HG02943 (cell line): Measurements from ENCODE around the gene MCC.

Source experiments
- ATAC-seq: cut with Tn5 transposase; IDR thresholded peaks from one replicate; pipeline ENCODE4 v1.9.1; 2021; ENCODE audit warnings: mild to moderate bottlenecking, low read depth, moderate library complexity; ENCODE audit not compliant: unreplicated experiment

MCC gene

GRCh38 chr5:113375480-113376060 is 112.7 kb downstream of the MCC start:
- no peak for ATAC-seq

GRCh38 chr5:113373426-113373825 is 114.8 kb downstream of the MCC start:
- no peak for ATAC-seq

GRCh38 chr5:113371721-113372196 is 116.5 kb downstream of the MCC start:
- no peak for ATAC-seq

DNA sequence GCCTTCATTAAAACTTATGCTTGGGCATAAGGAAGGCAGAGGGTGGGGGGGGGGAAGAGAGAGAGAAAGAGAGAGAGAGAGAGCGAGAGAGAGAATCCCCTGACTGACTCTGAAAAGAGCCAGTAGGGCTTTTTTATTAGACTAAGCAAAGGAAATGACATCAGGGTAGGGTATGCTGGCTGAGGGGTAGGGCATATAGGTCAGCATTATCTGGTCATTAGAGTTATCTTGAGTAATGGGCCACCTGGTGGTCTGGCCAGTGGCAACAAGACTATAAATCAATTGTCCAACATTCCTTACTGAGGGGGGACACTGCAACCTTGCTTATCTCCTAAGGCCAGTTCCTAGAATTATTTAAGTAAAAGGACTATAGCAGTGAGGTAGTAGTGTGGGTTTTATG is 120.7 kb downstream of the MCC start:
- ATAC-seq, result no peak

- no peak for ATAC-seq
These were observed 123.8 kb downstream of the MCC start for GRCh38 chr5:113364466-113364865.

DNA sequence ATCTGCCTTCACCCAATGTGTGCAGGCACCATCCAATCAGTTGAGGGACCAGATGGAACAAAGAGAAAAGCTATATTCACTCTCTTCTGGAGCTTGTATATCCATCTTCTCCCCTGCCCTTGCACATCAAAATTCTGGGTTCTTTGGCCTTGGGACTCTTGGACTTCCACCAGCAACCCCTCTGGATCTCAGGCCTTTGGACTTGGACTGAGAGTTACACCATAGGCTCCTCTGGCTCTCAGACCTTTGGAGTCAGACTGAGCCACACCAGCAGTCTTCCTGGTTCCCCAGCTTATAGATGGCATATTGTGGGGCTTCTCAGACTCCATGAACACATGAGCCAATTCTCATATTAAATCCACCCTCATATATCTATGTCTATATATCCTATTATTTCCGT is 126.6 kb downstream of the MCC start:
- ATAC-seq, result no peak

DNA sequence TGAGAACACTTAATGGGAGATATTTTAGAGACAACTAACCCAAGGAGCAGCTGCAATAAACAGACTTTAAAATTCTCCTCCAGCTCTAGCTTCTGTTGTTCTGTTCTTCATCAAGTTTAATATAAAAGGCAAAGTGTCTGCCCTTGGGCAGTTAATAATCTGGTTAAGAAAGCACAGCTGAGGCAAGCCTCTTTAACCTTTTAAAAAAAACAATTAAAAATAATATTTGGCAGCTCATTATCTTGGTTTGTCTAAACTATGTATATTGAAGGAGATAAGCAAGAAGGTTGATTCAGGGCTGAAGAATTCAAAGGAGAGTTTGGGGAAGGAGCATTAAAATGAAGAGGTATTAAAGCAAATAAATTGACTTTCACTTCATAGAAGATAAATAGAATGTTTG is 128.8 kb downstream of the MCC start:
- no peak for ATAC-seq

DNA sequence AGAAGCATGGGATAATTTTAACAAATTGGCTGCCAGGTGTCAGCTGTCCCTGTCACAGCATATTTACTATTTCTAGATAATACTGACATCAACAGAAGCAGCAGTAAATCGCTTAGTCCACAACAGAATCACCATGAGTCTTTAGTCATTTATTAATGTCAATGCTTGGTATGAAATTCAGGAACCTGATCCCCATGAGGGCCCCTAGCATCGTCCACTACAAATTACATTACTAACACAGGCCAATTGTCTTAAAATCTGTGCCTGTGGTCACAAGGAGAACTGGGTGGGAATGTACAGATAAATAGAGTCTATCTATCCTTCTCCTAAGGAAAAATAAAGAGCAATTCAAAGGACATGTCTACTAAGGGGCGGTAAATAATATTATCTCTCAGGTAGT is 129.6 kb downstream of the MCC start:
- ATAC-seq, result no peak

DNA sequence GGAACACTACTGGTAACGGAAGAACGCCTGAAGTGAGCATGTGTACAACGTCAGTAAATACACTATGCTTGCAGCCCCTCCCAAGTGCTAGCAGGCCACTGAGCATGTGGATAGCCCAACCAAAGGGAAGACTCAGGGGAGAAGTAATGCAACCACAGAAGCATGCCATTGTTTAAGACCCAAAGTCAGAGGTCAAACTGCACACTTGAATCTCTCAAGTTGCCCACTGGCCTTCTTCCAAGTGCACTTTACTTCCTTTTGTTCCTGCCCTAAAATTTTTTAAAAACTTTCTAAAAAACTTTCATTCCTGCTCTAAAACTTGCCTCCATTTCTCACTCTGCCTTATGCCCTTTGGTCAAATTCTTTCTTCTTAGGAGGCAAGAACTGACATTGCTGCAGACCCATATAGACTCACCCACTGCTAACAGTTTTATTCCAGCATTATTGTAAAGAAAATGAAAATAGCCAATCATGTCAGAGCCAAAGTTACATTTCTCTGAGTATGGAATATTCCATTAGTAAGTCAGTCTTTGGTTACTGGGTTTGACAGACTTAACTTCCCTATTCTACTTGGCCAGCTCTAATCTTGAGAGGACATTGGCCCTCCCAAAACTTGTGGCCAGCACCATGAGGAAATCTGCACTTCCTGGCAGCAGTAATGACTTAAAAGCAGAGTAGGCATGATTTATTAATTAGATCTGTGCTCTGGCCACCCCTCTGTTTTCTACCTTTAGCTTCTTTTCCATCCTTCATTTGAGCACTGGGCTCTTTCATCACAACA is 130.4 kb downstream of the MCC start:
- no peak for ATAC-seq

- ATAC-seq, result no peak
These were observed 131.8 kb downstream of the MCC start for GRCh38 chr5:113356487-113356886.

DNA sequence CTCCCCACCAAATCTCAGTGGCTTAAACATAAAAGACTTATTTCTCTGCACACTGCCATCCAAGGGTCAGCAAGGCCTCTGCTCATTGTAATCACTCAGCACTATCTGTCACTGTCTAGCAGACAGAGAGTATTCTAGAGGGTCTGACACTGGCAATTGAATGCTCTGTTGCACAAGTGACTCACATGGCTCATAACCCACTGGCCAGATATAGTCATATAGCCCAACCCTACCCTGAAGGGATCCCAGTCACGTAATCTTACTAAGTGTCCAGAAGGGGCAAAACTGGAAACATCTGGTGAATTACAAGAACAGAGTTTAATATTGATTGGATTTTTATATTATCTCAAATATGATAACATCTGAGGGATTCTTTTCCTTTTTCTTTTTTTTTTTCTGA is 134.2 kb downstream of the MCC start:
- ATAC-seq, result no peak

GRCh38 chr5:113347572-113347971 is 140.7 kb downstream of the MCC start:
- no peak for ATAC-seq

DNA sequence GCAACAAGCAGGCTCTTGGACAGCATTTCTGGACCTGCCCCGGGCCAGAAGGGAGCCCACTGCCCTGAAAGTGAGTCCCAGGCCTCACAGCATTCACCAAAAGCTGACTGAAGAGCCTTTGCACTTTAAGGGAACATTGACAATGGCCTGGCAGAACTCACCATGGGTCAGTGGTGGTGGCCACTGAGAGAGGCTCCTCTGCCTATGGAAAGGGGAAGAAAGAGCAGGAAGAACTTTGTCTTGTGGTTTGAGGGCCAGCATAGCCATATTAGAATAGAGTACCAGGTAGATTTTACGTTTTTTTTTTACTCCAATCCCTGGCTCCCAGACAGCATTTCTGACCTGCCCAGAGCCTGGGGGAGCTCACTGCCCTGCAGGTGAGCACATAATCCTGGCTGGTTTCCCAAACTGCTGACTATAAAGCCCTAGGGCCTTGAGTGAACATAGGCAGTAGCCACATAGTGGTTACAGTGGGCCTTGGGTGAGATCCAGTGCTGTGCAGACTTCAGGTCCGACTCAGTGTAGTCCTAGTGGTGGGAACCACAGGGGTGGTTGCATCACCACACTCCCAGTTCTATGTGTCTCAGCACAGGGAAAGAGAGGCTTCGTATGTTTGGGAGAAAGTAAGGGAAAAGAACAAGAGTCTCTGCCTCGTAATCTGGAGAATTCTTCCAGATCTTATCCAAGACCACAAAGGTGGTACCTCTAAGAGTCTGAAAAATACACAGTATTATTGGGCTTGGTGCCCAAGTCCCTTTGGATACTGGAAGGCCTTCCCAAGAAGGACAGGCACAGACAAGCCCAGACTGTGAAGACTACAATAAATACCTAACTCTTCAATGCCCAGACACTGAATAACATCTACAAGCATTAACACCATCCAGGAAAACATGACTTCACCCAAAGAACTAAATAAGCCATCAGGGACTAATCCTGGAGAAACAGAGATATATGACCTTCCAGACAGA is 143.0 kb downstream of the MCC start:
- ATAC-seq, result no peak

DNA sequence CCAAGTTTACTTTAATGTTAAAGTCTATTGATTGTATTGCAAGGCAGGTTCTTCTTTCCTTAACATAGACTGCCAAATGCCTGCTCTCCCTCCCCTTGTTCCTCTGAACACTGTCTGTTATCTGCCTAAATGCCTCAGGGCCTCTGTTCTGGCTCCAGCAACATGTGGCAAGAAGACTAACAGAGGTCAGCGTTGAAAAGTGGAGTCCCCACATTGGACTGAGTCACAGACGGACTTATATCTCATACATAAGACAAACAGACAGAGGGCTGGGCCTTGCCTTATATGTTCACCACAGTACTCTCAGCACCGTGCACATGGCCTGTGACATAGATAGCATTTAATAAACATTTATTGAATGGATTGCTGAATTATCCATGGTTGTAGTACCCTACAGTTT is 144.9 kb downstream of the MCC start:
- ATAC-seq, result no peak

DNA sequence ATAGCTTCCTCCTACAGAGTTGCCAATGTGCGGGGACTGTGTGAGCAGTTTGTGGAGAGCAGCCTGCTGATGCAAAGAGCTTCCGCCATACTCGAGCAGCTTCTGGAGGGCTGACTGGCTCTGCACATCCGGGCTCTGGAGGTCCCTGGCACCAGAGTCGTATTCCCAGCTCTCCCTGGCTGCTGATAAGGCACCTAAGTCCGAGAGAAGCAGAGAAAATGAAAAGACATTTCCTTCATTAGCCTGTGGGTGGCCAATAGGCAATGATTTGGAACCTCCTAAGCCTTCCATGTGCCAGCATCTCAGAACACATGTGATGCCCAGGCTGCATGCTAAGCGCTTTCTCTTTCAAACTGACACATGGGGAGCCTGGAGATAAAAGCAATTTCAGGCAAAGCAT is 147.7 kb downstream of the MCC start:
- ATAC-seq, result no peak

GRCh38 chr5:113338628-113339027 is 149.6 kb downstream of the MCC start:
- ATAC-seq, result no peak

DNA sequence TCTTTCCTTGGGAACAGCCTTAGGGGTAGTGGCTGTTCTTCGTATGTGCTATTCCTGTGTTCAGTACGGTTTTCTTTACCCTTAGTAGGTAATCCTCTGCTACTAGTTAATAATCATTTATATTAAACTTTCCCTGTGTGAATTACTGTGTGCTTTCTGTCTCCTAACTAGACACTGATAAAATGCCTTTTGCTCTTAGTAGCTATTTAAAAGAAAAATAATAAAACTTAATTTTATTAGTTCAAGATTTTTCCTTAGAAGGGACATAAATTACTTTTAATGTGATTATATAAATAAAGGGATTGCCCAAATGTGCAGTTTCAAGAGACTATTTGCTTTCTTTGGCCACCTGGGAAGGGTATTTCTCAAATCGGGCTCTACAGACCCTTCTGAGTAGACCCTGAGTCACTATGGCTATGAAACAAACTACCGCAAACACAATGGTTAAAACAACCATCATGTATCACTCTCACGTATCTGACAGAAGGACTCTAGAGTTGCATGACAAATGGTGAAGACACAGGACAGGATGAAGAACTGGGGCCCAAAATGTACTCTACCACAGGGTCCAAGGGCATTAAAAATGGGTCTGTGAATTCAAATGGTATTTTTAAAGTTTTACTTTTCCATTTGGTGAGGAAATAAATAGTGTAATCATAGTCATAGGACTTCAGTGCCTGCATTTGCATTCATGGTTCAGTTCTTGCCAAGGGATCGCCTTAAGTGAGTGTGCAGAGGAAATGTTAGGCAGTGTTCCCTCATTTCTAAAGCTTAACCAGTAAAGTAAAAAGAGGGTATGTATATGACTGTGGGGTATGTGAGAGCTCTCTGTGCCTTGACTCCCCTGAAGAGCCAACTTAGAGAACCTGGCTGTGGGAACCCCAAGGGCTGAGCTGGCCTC is 150.5 kb downstream of the MCC start:
- ATAC-seq, result no peak

GRCh38 chr5:113336975-113337374 is 151.3 kb downstream of the MCC start:
- ATAC-seq, result no peak

DNA sequence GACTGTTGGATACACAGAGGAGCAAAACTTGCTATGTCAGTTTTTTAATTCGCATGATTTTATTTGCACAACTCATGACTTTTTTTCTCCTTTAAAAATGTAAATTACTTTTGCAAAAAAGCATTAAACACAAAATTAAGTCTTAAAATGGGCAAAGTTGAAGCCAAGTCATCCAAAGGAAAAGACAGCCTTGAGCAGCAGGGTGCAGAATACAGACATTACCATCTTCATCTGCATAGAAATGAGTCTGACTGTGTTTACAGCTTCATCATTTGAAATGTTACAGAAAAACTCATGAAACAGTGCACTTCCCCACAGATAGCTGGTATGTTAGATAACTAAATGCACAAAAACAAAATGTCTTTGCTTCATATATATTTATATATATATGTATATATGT is 154.8 kb downstream of the MCC start:
- ATAC-seq, result no peak

GRCh38 chr5:113331209-113331551 is 157.1 kb downstream of the MCC start:
- no peak for ATAC-seq
